Measurements from ENCODE around the gene GSTA1. TPM values are rescaled to one million over a fixed set of nuclear protein-coding genes. Genes with fewer than 3 reads are reported as not detected.
"Not testable (repeated sequence)": the region's sequence is repeated elsewhere in the genome, so short reads cannot be mapped to it uniquely, and the experiment has no call there.

The GSTA1 gene
- total RNA-seq, 6 experiments from 2014 or later = 0.23 to 0.47 (median 0.28) TPM; not detected in 3

- H3K27me3 Mint-ChIP-seq (ENCODE audit: insufficient read depth) = peaks cover 12% of the 10 kb centered on the region
- no peak overlapping the region for H3K4me3 Mint-ChIP-seq
- H3K9me3 Mint-ChIP-seq = peaks cover 26% of the 10 kb centered on the region; the same call in 1 of the 2 replicates
- TF ChIP-seq CTCF (IDR thresholded peaks at IDR 0.05) = no peak
- no peak for DNase-seq
- no peak overlapping the region for H3K27ac Mint-ChIP-seq
- no peaks in the 10 kb centered on the region for H3K4me1 Mint-ChIP-seq (ENCODE audit: low read depth)
- H3K36me3 Mint-ChIP-seq (ENCODE audit: low read depth) = peaks cover 5% of the 10 kb centered on the region
These were observed 22.9 kb upstream of the GSTA1 start for GRCh38 chr6:52826513-52826912.

GRCh38 chr6:52825900-52826459 lies 22.4 kb upstream of the GSTA1 start:
- H3K4me1 Mint-ChIP-seq (ENCODE audit: low read depth); H3K27ac Mint-ChIP-seq; DNase-seq; H3K4me3 Mint-ChIP-seq; H3K36me3 Mint-ChIP-seq (ENCODE audit: low read depth): not testable (repeated sequence)
- Mint-ChIP-seq H3K27me3 (ENCODE audit: insufficient read depth) (peaks cover 10% of the 10 kb centered on the region), H3K9me3 (peaks cover 26% of the 10 kb centered on the region; the same call in 1 of the 2 replicates)

- not testable (repeated sequence) for H3K27me3 Mint-ChIP-seq (ENCODE audit: insufficient read depth); H3K4me3 Mint-ChIP-seq; DNase-seq; H3K27ac Mint-ChIP-seq; H3K4me1 Mint-ChIP-seq (ENCODE audit: low read depth); H3K36me3 Mint-ChIP-seq (ENCODE audit: low read depth)
- peaks cover 26% of the 10 kb centered on the region; the same call in 1 of the 2 replicates for H3K9me3 Mint-ChIP-seq
These were observed 21.7 kb upstream of the GSTA1 start for GRCh38 chr6:52825270-52825793.

GRCh38 chr6:52821842-52822241 lies 18.2 kb upstream of the GSTA1 start:
- Mint-ChIP-seq H3K4me3 (no peak overlapping the region), H3K4me1 (ENCODE audit: low read depth) (peaks cover 13% of the 10 kb centered on the region)
- no peak for DNase-seq

GRCh38 chr6:52820198-52820597 lies 16.6 kb upstream of the GSTA1 start:
- Mint-ChIP-seq H3K36me3 (ENCODE audit: low read depth) (peaks cover 5% of the 10 kb centered on the region), H3K4me3 (no peak overlapping the region; the same call in 1 of the 2 replicates), H3K27ac (peak overlapping the region; percentile 15; the same call in 1 of the 2 replicates), H3K4me1 (ENCODE audit: low read depth) (peaks cover 23% of the 10 kb centered on the region), H3K27me3 (ENCODE audit: insufficient read depth) (peaks cover 5% of the 10 kb centered on the region), H3K9me3 (peaks cover 12% of the 10 kb centered on the region; the same call in 1 of the 2 replicates)
- no peak for TF ChIP-seq CTCF (IDR thresholded peaks at IDR 0.05)
- peak; percentile 51 for DNase-seq

More at GRCh38 chr6:52821842-52822241, 18.2 kb upstream of the GSTA1 start:
- Mint-ChIP-seq H3K36me3 (ENCODE audit: low read depth) (peaks cover 5% of the 10 kb centered on the region), H3K27ac (no peak overlapping the region), H3K27me3 (ENCODE audit: insufficient read depth) (peaks cover 5% of the 10 kb centered on the region), H3K9me3 (peaks cover 20% of the 10 kb centered on the region; the same call in 1 of the 2 replicates)
- no peak for TF ChIP-seq CTCF (IDR thresholded peaks at IDR 0.05)

- Mint-ChIP-seq H3K4me3 (no peak overlapping the region), H3K27ac (peak overlapping the region; percentile 5; the same call in 1 of the 2 replicates), H3K9me3 (no peaks in the 10 kb centered on the region), H3K36me3 (ENCODE audit: low read depth) (no peaks in the 10 kb centered on the region), H3K4me1 (ENCODE audit: low read depth) (peaks cover 19% of the 10 kb centered on the region), H3K27me3 (ENCODE audit: insufficient read depth) (peaks cover 8% of the 10 kb centered on the region)
- peak; percentile 87 for TF ChIP-seq CTCF (IDR thresholded peaks at IDR 0.05)
- DNase-seq = peak; percentile 57
These were observed 11.8 kb upstream of the GSTA1 start for GRCh38 chr6:52815167-52816092.

- not testable (repeated sequence) for H3K4me3 Mint-ChIP-seq; H3K36me3 Mint-ChIP-seq (ENCODE audit: low read depth); H3K27ac Mint-ChIP-seq; H3K9me3 Mint-ChIP-seq; H3K27me3 Mint-ChIP-seq (ENCODE audit: insufficient read depth); DNase-seq
- H3K4me1 Mint-ChIP-seq (ENCODE audit: low read depth) = peaks cover 11% of the 10 kb centered on the region; the same call in 1 of the 2 replicates
These were observed 10.9 kb upstream of the GSTA1 start for GRCh38 chr6:52814545-52814944.

- H3K4me1 Mint-ChIP-seq (ENCODE audit: low read depth); H3K9me3 Mint-ChIP-seq; H3K27ac Mint-ChIP-seq; DNase-seq; H3K4me3 Mint-ChIP-seq; H3K36me3 Mint-ChIP-seq (ENCODE audit: low read depth): not testable (repeated sequence)
- H3K27me3 Mint-ChIP-seq (ENCODE audit: insufficient read depth) = peaks cover 18% of the 10 kb centered on the region
These were observed 6.2 kb upstream of the GSTA1 start for GRCh38 chr6:52809777-52810176.

All from HFFc6 (cell line).